DND-41 (cell line): ENCODE results near the gene NDUFS8.

Source experiments
- ATAC-seq: fragments of 200-7000 bp; cut with Tn5 transposase; 3 replicates; pipeline ENCODE4 v1.9.1; 2021; ENCODE audit warnings: low read depth; ENCODE audit not compliant: insufficient read depth
- DNase-seq: peaks from one replicate; pipeline ENCODE4 v3.0.0-alpha.2; 2020
- H2AFZ ChIP-seq: 2 replicates; pipeline ENCODE4 v1.6.0; 2012; ENCODE audit warnings: low read depth, low read length
- H3K27ac ChIP-seq: 2 replicates; pipeline ENCODE4 v1.5.1; 2012; ENCODE audit warnings: low read length, inconsistent platforms
- H3K27me3 ChIP-seq: fragments of 200-600 bp; sonication (generic); 2 replicates; pipeline ENCODE4 v1.6.0; 2012; ENCODE audit warnings: low read length, mild to moderate bottlenecking, inconsistent platforms; ENCODE audit not compliant: insufficient read depth, poor library complexity
- H3K36me3 ChIP-seq: 2 replicates; pipeline ENCODE4 v1.5.1; 2012; ENCODE audit warnings: low read length, inconsistent platforms; ENCODE audit not compliant: insufficient read depth
- H3K4me1 ChIP-seq: 2 replicates; pipeline ENCODE4 v1.5.1; 2012; ENCODE audit warnings: mild to moderate bottlenecking, low read length; ENCODE audit not compliant: insufficient read depth
- H3K4me2 ChIP-seq: 2 replicates; pipeline ENCODE4 v1.6.0; 2012; ENCODE audit warnings: mild to moderate bottlenecking, moderate library complexity, low read length, inconsistent platforms; ENCODE audit not compliant: insufficient read depth
- H3K4me3 ChIP-seq, 2 experiments: fragments of 200-600 bp in 1 of 2; shearing (Covaris generic) in 1 of 2; 2 replicates each; pipeline ENCODE4 v1.5.1; 2012 to 2016; ENCODE audit warnings: inconsistent platforms in 2 of 2, low read length in 2 of 2, mild to moderate bottlenecking in 2 of 2, low read depth in 1 of 2, moderate library complexity in 1 of 2
- H3K79me2 ChIP-seq: 2 replicates; pipeline ENCODE4 v1.6.0; 2012; ENCODE audit warnings: low read length, inconsistent platforms; ENCODE audit not compliant: insufficient read depth
- H3K9ac ChIP-seq: 2 replicates; pipeline ENCODE4 v1.6.0; 2012; ENCODE audit warnings: low read depth, mild to moderate bottlenecking, inconsistent platforms, low read length, moderate library complexity
- H3K9me3 ChIP-seq: 2 replicates; pipeline ENCODE4 v1.5.1; 2012; ENCODE audit warnings: low read length, moderate library complexity, mild to moderate bottlenecking, inconsistent platforms; ENCODE audit not compliant: insufficient read depth, severe bottlenecking
- H4K20me1 ChIP-seq: 2 replicates; pipeline ENCODE4 v1.6.0; 2012; ENCODE audit warnings: low read length; ENCODE audit not compliant: insufficient read depth
- EZH2 ChIP-seq: IDR thresholded peaks from 3 replicates; pipeline ENCODE4 v1.6.1; 2012; ENCODE audit warnings: borderline replicate concordance, low read depth, mild to moderate bottlenecking, moderate library complexity, low read length, inconsistent platforms; ENCODE audit not compliant: severe bottlenecking
- TF ChIP-seq, protein P1 (sequence below): IDR thresholded peaks from 2 replicates; pipeline ENCODE4 v1.5.1; 2012; ENCODE audit warnings: borderline replicate concordance, low read length, moderate library complexity, mild to moderate bottlenecking; ENCODE audit not compliant: poor library complexity, severe bottlenecking; ENCODE audit errors: extremely low read depth

Gene NDUFS8

DNA sequence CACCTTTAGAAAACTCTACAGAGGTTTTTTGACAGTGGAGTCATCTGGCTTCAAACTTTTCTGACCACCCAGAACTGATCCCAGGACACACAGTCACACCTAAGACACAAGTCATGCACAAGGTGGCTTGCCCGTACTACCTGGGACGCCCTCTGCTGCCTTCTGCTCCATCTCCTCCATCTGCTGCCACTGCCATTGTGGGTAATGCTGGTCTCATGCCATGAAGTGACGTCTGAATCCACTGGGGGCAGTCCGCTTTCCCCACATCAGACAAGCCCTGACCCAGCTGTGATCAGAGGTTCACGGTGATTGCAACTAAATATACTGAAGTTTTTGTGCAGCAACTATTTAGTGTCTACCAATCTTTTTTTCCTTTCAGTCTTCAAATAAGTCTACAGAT is 5.4 kb upstream of the NDUFS8 start:
- DNase-seq (no peak), ATAC-seq (peak; percentile 43; the same call in 1 of the 3 replicates)
- H3K4me1 ChIP-seq, result peaks cover 24% of the 10 kb centered on the region
- no peaks in the 10 kb centered on the region for H3K36me3 ChIP-seq
- H4K20me1 ChIP-seq, result no peaks in the 10 kb centered on the region; the same call in 1 of the 2 replicates
- H2AFZ ChIP-seq, result no peak overlapping the region
- no peak overlapping the region for H3K4me3 ChIP-seq
- H3K27ac ChIP-seq, result no peak overlapping the region
- no peak overlapping the region for H3K9ac ChIP-seq
- H3K4me2 ChIP-seq, result no peak overlapping the region
- H3K79me2 ChIP-seq, result peaks cover 7% of the 10 kb centered on the region
- no peaks in the 10 kb centered on the region for H3K27me3 ChIP-seq
- TF ChIP-seq, protein P1, sequence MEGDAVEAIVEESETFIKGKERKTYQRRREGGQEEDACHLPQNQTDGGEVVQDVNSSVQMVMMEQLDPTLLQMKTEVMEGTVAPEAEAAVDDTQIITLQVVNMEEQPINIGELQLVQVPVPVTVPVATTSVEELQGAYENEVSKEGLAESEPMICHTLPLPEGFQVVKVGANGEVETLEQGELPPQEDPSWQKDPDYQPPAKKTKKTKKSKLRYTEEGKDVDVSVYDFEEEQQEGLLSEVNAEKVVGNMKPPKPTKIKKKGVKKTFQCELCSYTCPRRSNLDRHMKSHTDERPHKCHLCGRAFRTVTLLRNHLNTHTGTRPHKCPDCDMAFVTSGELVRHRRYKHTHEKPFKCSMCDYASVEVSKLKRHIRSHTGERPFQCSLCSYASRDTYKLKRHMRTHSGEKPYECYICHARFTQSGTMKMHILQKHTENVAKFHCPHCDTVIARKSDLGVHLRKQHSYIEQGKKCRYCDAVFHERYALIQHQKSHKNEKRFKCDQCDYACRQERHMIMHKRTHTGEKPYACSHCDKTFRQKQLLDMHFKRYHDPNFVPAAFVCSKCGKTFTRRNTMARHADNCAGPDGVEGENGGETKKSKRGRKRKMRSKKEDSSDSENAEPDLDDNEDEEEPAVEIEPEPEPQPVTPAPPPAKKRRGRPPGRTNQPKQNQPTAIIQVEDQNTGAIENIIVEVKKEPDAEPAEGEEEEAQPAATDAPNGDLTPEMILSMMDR, result peak; percentile 34
- no peak for TF ChIP-seq EZH2
- H3K9me3 ChIP-seq, result no peaks in the 10 kb centered on the region

DNA sequence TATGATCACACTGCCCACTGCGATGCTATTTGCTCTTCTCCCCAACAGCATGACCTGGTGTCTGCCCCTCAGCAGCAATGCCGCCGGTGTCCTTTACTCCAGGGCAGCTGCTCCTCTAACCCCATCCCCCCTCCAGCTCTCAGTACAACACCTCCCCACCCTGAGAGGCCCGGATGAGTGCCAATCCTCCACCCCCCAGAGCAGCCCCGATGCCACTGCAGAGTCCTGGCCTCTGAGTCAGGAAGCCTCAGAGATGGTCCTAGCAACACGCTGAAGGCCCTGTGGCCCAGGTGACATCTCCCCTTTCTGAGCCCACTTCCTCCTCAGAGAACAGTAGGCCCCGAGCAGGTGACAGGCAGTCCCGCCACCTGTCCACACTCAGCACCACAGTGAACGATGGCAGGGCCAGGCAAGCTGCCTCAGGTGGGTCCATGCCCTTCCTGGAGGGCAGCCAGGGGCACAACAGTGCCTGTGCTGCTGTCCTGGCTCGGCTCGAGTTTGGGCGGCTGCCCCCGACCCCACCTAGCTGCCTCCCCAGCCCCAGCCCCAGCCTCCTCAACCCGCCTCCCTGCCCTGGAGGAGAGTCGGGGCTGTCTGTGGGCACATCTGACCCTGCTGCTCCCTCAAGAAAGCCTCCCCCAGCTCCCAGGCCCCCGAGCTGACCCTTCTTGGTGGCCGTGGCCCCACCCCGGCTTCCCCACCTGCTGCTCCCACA is 3.9 kb upstream of the NDUFS8 start:
- ATAC-seq (no peak), DNase-seq (no peak)
- Histone ChIP-seq H3K36me3 (no peaks in the 10 kb centered on the region), H3K27me3 (no peaks in the 10 kb centered on the region), H3K79me2 (peaks cover 16% of the 10 kb centered on the region), H3K4me3 (no peak overlapping the region), H3K9me3 (no peaks in the 10 kb centered on the region), H3K27ac (no peak overlapping the region), H4K20me1 (0 out of 2 replicates have a peak, but pooled peaks cover under 1% of the 10 kb centered on the region), H3K4me2 (no peak overlapping the region), H3K9ac (no peak overlapping the region), H2AFZ (no peak overlapping the region), H3K4me1 (peaks cover 30% of the 10 kb centered on the region)
- TF ChIP-seq, protein P1, result no peak
- TF ChIP-seq EZH2, result no peak

DNA sequence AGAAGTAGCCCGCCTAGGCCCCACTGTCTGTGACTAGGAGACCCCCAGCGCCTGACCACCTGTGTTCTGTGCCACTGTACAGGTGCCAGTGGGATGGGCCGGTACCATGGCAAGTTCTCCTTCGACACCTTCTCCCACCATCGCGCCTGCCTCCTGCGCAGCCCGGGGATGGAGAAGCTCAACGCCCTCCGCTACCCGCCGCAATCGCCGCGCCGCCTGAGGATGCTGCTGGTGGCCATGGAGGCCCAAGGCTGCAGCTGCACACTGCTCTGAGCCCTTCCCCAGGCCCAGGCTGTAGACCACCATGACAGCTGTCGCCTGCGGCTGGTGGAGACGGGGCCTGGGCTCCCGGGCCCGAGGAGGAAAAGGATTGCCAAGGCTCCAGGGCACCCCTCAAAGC is 2.8 kb upstream of the NDUFS8 start:
- Histone ChIP-seq H2AFZ (no peak overlapping the region), H3K79me2 (peaks cover 27% of the 10 kb centered on the region), H3K9ac (no peak overlapping the region)

More for the DNA sequence above, 2.8 kb upstream of the NDUFS8 start:
- peaks cover 12% of the 10 kb centered on the region; the same call in 1 of the 2 replicates for H4K20me1 ChIP-seq
- no peak overlapping the region for H3K4me3 ChIP-seq
- DNase-seq (no peak), ATAC-seq (no peak)
- no peak overlapping the region for H3K27ac ChIP-seq
- no peaks in the 10 kb centered on the region for H3K27me3 ChIP-seq
- no peaks in the 10 kb centered on the region for H3K9me3 ChIP-seq
- TF ChIP-seq, protein P1, result no peak
- no peak for TF ChIP-seq EZH2
- H3K36me3 ChIP-seq, result peaks cover 9% of the 10 kb centered on the region
- H3K4me2 ChIP-seq, result no peak overlapping the region
- peaks cover 41% of the 10 kb centered on the region for H3K4me1 ChIP-seq
